DMS114 treated with DMSO at 0.1 percent for 48 hours (cell line): Measurements from ENCODE around the gene SLC12A1.

Experiments used
- DNase-seq: peaks from one replicate; lab custom pipeline; 2025; ENCODE audit not compliant: unreplicated experiment; lab: John Stamatoyannopoulos, UW

Gene SLC12A1

DNA sequence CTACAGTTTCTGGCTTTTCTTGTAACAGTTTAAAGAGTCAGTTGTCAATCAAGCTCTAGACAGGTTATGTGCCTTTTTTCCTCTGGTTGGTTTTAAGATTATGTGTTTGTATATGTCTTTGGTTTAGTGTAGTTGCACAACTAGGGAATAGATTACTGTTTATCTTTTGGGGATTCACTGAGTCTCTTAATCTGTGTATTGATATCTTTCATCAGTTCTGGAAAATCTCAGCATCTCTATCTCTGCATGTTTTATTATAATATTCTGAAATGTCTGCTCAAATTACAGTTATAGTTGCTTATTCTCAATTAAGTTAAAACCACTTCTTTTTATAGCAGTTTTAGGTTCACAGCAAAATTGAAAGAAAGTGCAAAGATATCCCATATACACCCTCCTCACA is 139.4 kb downstream of the SLC12A1 start:
- DNase-seq, result no peak

GRCh38 chr15:48352474-48353072 is 146.5 kb downstream of the SLC12A1 start:
- DNase-seq, result peak; percentile 33
